ENCODE data around the gene ING3. TPM values are rescaled to one million over a fixed set of nuclear protein-coding genes. Genes with fewer than 3 reads are reported as not detected.

ING3 gene
- polyA plus RNA-seq, 1 donor from 2014 or later: 19.7 TPM

GRCh38 chr7:121005996-121006584 lies 55.5 kb downstream of the ING3 start:
- Histone ChIP-seq H2AFZ (ENCODE audit: low read depth, low read length) (no peak overlapping the region), H3K36me3 (ENCODE audit: insufficient read depth, low read length) (no peaks in the 10 kb centered on the region), H3F3A (ENCODE audit: insufficient read depth, low read length, poor library complexity, severe bottlenecking) (no peaks in the 10 kb centered on the region), H3K4me2 (ENCODE audit: low read length) (no peak overlapping the region), H3K9ac (ENCODE audit: low read length) (no peak overlapping the region), H3K4me3 (ENCODE audit: low read length) (no peak overlapping the region), H4K20me1 (ENCODE audit: insufficient read depth) (no peaks in the 10 kb centered on the region), H3K9me2 (ENCODE audit: insufficient read depth, low read length) (no peaks in the 10 kb centered on the region), H3K27me3 (ENCODE audit: insufficient read depth, low read depth, low read length) (no peaks in the 10 kb centered on the region), H3K79me2 (replicated peaks; ENCODE audit: insufficient read depth, low read length) (no peaks in the 10 kb centered on the region), H3K27ac (ENCODE audit: low read length) (no peak overlapping the region), H3K9me3 (ENCODE audit: low read length) (no peaks in the 10 kb centered on the region)
- TF ChIP-seq CTCF (IDR thresholded peaks at IDR 0.05; ENCODE audit: poor library complexity, severe bottlenecking) (no peak), RAD21 (conservative IDR thresholded peaks at IDR 0.05) (no peak), POLR2AphosphoS5 (IDR thresholded peaks at IDR 0.05) (no peak), SMC3 (conservative IDR thresholded peaks at IDR 0.05; ENCODE audit: poor library complexity) (no peak), MXI1 (conservative IDR thresholded peaks at IDR 0.05; ENCODE audit: poor library complexity, severe bottlenecking) (no peak), TAF1 (IDR thresholded peaks at IDR 0.05; ENCODE audit: low read depth) (no peak)

GRCh38 chr7:121006711-121007315 lies 56.2 kb downstream of the ING3 start:
- Histone ChIP-seq H3K9me3 (ENCODE audit: low read length) (no peaks in the 10 kb centered on the region), H2AFZ (ENCODE audit: low read depth, low read length) (no peak overlapping the region), H4K20me1 (ENCODE audit: insufficient read depth) (no peaks in the 10 kb centered on the region), H3F3A (ENCODE audit: insufficient read depth, low read length, poor library complexity, severe bottlenecking) (no peaks in the 10 kb centered on the region), H3K27me3 (ENCODE audit: insufficient read depth, low read depth, low read length) (no peaks in the 10 kb centered on the region), H3K4me2 (ENCODE audit: low read length) (no peak overlapping the region), H3K9ac (ENCODE audit: low read length) (no peak overlapping the region), H3K36me3 (ENCODE audit: insufficient read depth, low read length) (no peaks in the 10 kb centered on the region), H3K9me2 (ENCODE audit: insufficient read depth, low read length) (no peaks in the 10 kb centered on the region), H3K79me2 (replicated peaks; ENCODE audit: insufficient read depth, low read length) (no peaks in the 10 kb centered on the region), H3K4me3 (ENCODE audit: low read length) (no peak overlapping the region), H3K27ac (ENCODE audit: low read length) (no peak overlapping the region)
- no peak for TF ChIP-seq MXI1 (conservative IDR thresholded peaks at IDR 0.05; ENCODE audit: poor library complexity, severe bottlenecking)
- no peak for TF ChIP-seq CTCF (IDR thresholded peaks at IDR 0.05; ENCODE audit: poor library complexity, severe bottlenecking)

- TF ChIP-seq MXI1 (conservative IDR thresholded peaks at IDR 0.05; ENCODE audit: poor library complexity, severe bottlenecking): no peak
- no peak for TF ChIP-seq TAF1 (IDR thresholded peaks at IDR 0.05; ENCODE audit: low read depth)
- TF ChIP-seq REST (IDR thresholded peaks at IDR 0.05; ENCODE audit: borderline replicate concordance): no peak
- TF ChIP-seq EP300 (conservative IDR thresholded peaks at IDR 0.05; ENCODE audit: poor library complexity, severe bottlenecking): no peak
- no peak for TF ChIP-seq EZH2 (IDR thresholded peaks at IDR 0.05; ENCODE audit: borderline replicate concordance, insufficient read depth, low read length, poor library complexity, severe bottlenecking)
These were observed 58.2 kb downstream of the ING3 start for GRCh38 chr7:121008816-121009215.

More at GRCh38 chr7:121008816-121009215, 58.2 kb downstream of the ING3 start:
- H4K20me1 ChIP-seq (ENCODE audit: insufficient read depth): no peaks in the 10 kb centered on the region
- no peaks in the 10 kb centered on the region for H3K9me3 ChIP-seq (ENCODE audit: low read length)
- no peak overlapping the region for H2AFZ ChIP-seq (ENCODE audit: low read depth, low read length)
- no peak overlapping the region for H3K27ac ChIP-seq (ENCODE audit: low read length)
- no peaks in the 10 kb centered on the region for H3K36me3 ChIP-seq (ENCODE audit: insufficient read depth, low read length)
- no peak overlapping the region for H3K4me2 ChIP-seq (ENCODE audit: low read length)
- H3K4me3 ChIP-seq (ENCODE audit: low read length): no peak overlapping the region
- no peaks in the 10 kb centered on the region for H3K27me3 ChIP-seq (ENCODE audit: insufficient read depth, low read depth, low read length)
- H3K79me2 ChIP-seq (replicated peaks; ENCODE audit: insufficient read depth, low read length): no peaks in the 10 kb centered on the region
- H3K9ac ChIP-seq (ENCODE audit: low read length): no peak overlapping the region
- H3K9me2 ChIP-seq (ENCODE audit: insufficient read depth, low read length): no peaks in the 10 kb centered on the region
- no peaks in the 10 kb centered on the region for H3F3A ChIP-seq (ENCODE audit: insufficient read depth, low read length, poor library complexity, severe bottlenecking)

Measured in neural cell (in vitro differentiated cells).